ENCODE measurements around the gene ZNF804B. TPM values are rescaled to one million over a fixed set of nuclear protein-coding genes. Genes with fewer than 3 reads are reported as not detected.
"Not testable (repeated sequence)": the region's sequence is repeated elsewhere in the genome, so short reads cannot be mapped to it uniquely, and the experiment has no call there.

ZNF804B gene
- total RNA-seq, 2 donors from 2014 or later, result 0.13 to 0.49 TPM

DNA sequence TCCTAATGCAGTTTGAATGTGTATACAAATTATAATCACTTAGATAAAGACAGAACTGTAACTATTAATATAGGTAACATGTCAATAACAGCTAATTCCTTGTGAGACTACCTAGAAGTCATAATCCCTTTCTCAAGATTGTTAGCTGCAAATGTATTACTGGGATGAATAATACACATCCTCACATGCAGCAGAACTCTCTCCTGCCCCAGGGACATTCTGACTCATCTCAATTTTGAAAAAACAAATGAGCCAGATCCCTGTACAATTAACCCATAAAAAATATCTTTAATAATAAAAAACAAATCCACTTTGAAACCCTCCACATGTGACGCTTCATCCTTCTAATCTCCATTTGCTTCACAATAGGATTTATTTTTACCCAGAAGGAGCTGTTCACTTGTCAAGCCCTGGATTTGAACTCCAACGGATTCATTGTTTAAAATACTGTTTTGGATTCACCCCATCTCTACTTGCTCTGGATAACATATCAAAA, 464.4 kb downstream of the ZNF804B start:
- Histone ChIP-seq H3K36me3 (ENCODE audit: control insufficient read depth, insufficient read depth, low read length) (no peaks in the 10 kb centered on the region), H3K27me3 (ENCODE audit: control insufficient read depth, insufficient read depth, low read length, poor library complexity, severe bottlenecking) (no peaks in the 10 kb centered on the region), H3K27ac (ENCODE audit: low read depth, low read length) (no peak overlapping the region), H3K4me3 (ENCODE audit: low read length) (no peak overlapping the region), H3K9me3 (ENCODE audit: control insufficient read depth, low read length) (no peaks in the 10 kb centered on the region), H3K9ac (ENCODE audit: extremely low read depth, low read length, poor library complexity, severe bottlenecking) (no peak overlapping the region), H3K4me1 (ENCODE audit: control insufficient read depth, insufficient read depth, low read length) (no peaks in the 10 kb centered on the region)
- H3K27me3 Mint-ChIP-seq (ENCODE audit: insufficient read depth), result no peaks in the 10 kb centered on the region
- H3K27ac Mint-ChIP-seq, result no peak overlapping the region
- H3K36me3 Mint-ChIP-seq (ENCODE audit: low read depth), result no peaks in the 10 kb centered on the region
- H3K9me3 Mint-ChIP-seq, result no peaks in the 10 kb centered on the region
- no peak overlapping the region for H3K4me3 Mint-ChIP-seq
- no peak for DNase-seq
- H3K4me1 Mint-ChIP-seq, result no peaks in the 10 kb centered on the region
- no peak for TF ChIP-seq CTCF (conservative IDR thresholded peaks at IDR 0.05)
- WGBS, 2 experiments (ENCODE audit: insufficient coverage in 1 of 2, insufficient read length in 1 of 2), result 50 to 70% methylated on average over 2 of the region's 2 CpGs

GRCh38 chr7:89228688-89229171, 469.2 kb downstream of the ZNF804B start:
- H3K9me3 ChIP-seq (ENCODE audit: control insufficient read depth, low read length); H3K9ac ChIP-seq (ENCODE audit: extremely low read depth, low read length, poor library complexity, severe bottlenecking); H3K4me1 ChIP-seq (ENCODE audit: control insufficient read depth, insufficient read depth, low read length); H3K9me3 Mint-ChIP-seq; H3K4me1 Mint-ChIP-seq; H3K36me3 Mint-ChIP-seq (ENCODE audit: low read depth); H3K4me3 ChIP-seq (ENCODE audit: low read length); H3K27ac ChIP-seq (ENCODE audit: low read depth, low read length); H3K27ac Mint-ChIP-seq; H3K4me3 Mint-ChIP-seq; H3K36me3 ChIP-seq (ENCODE audit: control insufficient read depth, insufficient read depth, low read length); H3K27me3 ChIP-seq (ENCODE audit: control insufficient read depth, insufficient read depth, low read length, poor library complexity, severe bottlenecking); H3K27me3 Mint-ChIP-seq (ENCODE audit: insufficient read depth): not testable (repeated sequence)
- peak; percentile 22 for DNase-seq
- WGBS, 2 experiments (ENCODE audit: insufficient coverage in 1 of 2, insufficient read length in 1 of 2), result 88 to 89% methylated on average over 8 to 31 of the region's 31 CpGs

- no peaks in the 10 kb centered on the region for H3K36me3 ChIP-seq (ENCODE audit: control insufficient read depth, insufficient read depth, low read length)
- Mint-ChIP-seq H3K4me3 (no peak overlapping the region), H3K9me3 (no peaks in the 10 kb centered on the region), H3K4me1 (no peaks in the 10 kb centered on the region), H3K27me3 (ENCODE audit: insufficient read depth) (no peaks in the 10 kb centered on the region), H3K27ac (no peak overlapping the region), H3K36me3 (ENCODE audit: low read depth) (no peaks in the 10 kb centered on the region)
- H3K27ac ChIP-seq (ENCODE audit: low read depth, low read length), result no peak overlapping the region
- no peak for DNase-seq
- H3K4me3 ChIP-seq (ENCODE audit: low read length), result no peak overlapping the region
- no peak overlapping the region for H3K9ac ChIP-seq (ENCODE audit: extremely low read depth, low read length, poor library complexity, severe bottlenecking)
- H3K9me3 ChIP-seq (ENCODE audit: control insufficient read depth, low read length), result no peaks in the 10 kb centered on the region
- no peaks in the 10 kb centered on the region for H3K27me3 ChIP-seq (ENCODE audit: control insufficient read depth, insufficient read depth, low read length, poor library complexity, severe bottlenecking)
- H3K4me1 ChIP-seq (ENCODE audit: control insufficient read depth, insufficient read depth, low read length), result no peaks in the 10 kb centered on the region
- no peak for TF ChIP-seq CTCF (conservative IDR thresholded peaks at IDR 0.05)
These were observed 478.7 kb downstream of the ZNF804B start for GRCh38 chr7:89238156-89238555.

GRCh38 chr7:89246196-89246595, 486.7 kb downstream of the ZNF804B start:
- Mint-ChIP-seq H3K27ac (no peak overlapping the region), H3K36me3 (ENCODE audit: low read depth) (no peaks in the 10 kb centered on the region), H3K27me3 (ENCODE audit: insufficient read depth) (no peaks in the 10 kb centered on the region), H3K9me3 (peaks cover 16% of the 10 kb centered on the region), H3K4me3 (no peak overlapping the region), H3K4me1 (no peaks in the 10 kb centered on the region)
- no peaks in the 10 kb centered on the region for H3K4me1 ChIP-seq (ENCODE audit: control insufficient read depth, insufficient read depth, low read length)
- H3K27ac ChIP-seq (ENCODE audit: low read depth, low read length), result no peak overlapping the region
- TF ChIP-seq CTCF (conservative IDR thresholded peaks at IDR 0.05), result no peak
- H3K27me3 ChIP-seq (ENCODE audit: control insufficient read depth, insufficient read depth, low read length, poor library complexity, severe bottlenecking), result no peaks in the 10 kb centered on the region
- H3K36me3 ChIP-seq (ENCODE audit: control insufficient read depth, insufficient read depth, low read length), result no peaks in the 10 kb centered on the region
- H3K9ac ChIP-seq (ENCODE audit: extremely low read depth, low read length, poor library complexity, severe bottlenecking), result no peak overlapping the region
- H3K4me3 ChIP-seq (ENCODE audit: low read length), result no peak overlapping the region
- H3K9me3 ChIP-seq (ENCODE audit: control insufficient read depth, low read length), result peaks cover 10% of the 10 kb centered on the region
- DNase-seq, result peak; percentile 22

Measured in endodermal cell (in vitro differentiated cells).